Bone marrow (tissue), 2 donors: Measurements from ENCODE around the gene RNF220.

Experiments
- DNase-seq, 2 donors: peaks; one replicate each; lab custom pipeline; 2025; lab: John Stamatoyannopoulos, UW

RNF220 gene

GRCh38 chr1:44405031-44405797 is at the start of gene RNF220:
TSS of gene RNF220 (plus strand) at chr1:44405255.
- peak; percentile 59 to 94 for DNase-seq

GRCh38 chr1:44355582-44356305 is 49.3 kb upstream of the RNF220 start:
- no peak for DNase-seq

- DNase-seq, result no peak
Observed at GRCh38 chr1:44357710-44358109, 47.3 kb upstream of the RNF220 start.

- no peak for DNase-seq
Observed at GRCh38 chr1:44359234-44359935, 45.7 kb upstream of the RNF220 start.

- DNase-seq, result no peak
Observed at GRCh38 chr1:44361478-44361877, 43.6 kb upstream of the RNF220 start.

GRCh38 chr1:44366371-44366975 is 38.6 kb upstream of the RNF220 start:
- DNase-seq, result no peak

GRCh38 chr1:44367944-44368343 is 37.1 kb upstream of the RNF220 start:
- DNase-seq, result no peak

- DNase-seq, result no peak
Observed at GRCh38 chr1:44368471-44369151, 36.4 kb upstream of the RNF220 start.

GRCh38 chr1:44371206-44371605 is 33.8 kb upstream of the RNF220 start:
- no peak for DNase-seq

GRCh38 chr1:44375547-44375946 is 29.5 kb upstream of the RNF220 start:
- DNase-seq, result no peak

- peak; percentile 40 to 54 for DNase-seq
Observed at GRCh38 chr1:44377925-44378784, 26.9 kb upstream of the RNF220 start.

- DNase-seq, result no peak
Observed at GRCh38 chr1:44380666-44381177, 24.3 kb upstream of the RNF220 start.

- DNase-seq, result no peak
Observed at GRCh38 chr1:44388551-44388950, 16.5 kb upstream of the RNF220 start.

- DNase-seq, result no peak
Observed at GRCh38 chr1:44389437-44389836, 15.6 kb upstream of the RNF220 start.

GRCh38 chr1:44390277-44390676 is 14.8 kb upstream of the RNF220 start:
- no peak for DNase-seq

- no peak for DNase-seq
Observed at GRCh38 chr1:44401256-44402228, 3.5 kb upstream of the RNF220 start.

GRCh38 chr1:44405798-44406736 is 1.0 kb downstream of the RNF220 start:
- DNase-seq, result peak; percentile 43 to 70

GRCh38 chr1:44406737-44407429 is 1.8 kb downstream of the RNF220 start:
- peak in 1 of 2 donors; percentile 70 for DNase-seq
